Body of pancreas (tissue), 4 donors: ENCODE measurements around the gene SSC4D.

Experiments used
- CTCF ChIP-seq, 7 experiments: fragments of 450-650 bp in 4 of 7; fragments of 200-600 bp in 3 of 7; sonication (generic) in 3 of 7; IDR thresholded peaks; one replicate each; pipeline ENCODE4 v1.5.1; 2016 to 2019; ENCODE audit warnings: antibody characterized with exemption in 7 of 7
- POLR2A ChIP-seq, 3 donors: fragments of 450-650 bp; IDR thresholded peaks; one replicate each; pipeline ENCODE4 v1.6.1; 2016; ENCODE audit warnings: antibody characterized with exemption in 3 of 3, mild to moderate bottlenecking in 2 of 3

GRCh38 chr7:76347710-76348109 is 61.8 kb downstream of the SSC4D start:
- TF ChIP-seq POLR2A (IDR thresholded peaks at IDR 0.05) (no peak), CTCF (IDR thresholded peaks at IDR 0.05) (no peak)
